ENCODE results near the gene TNFRSF1A.

- TF ChIP-seq CTCF (IDR thresholded peaks at IDR 0.05), result no peak
- TF ChIP-seq EZH2 (IDR thresholded peaks at IDR 0.05), result no peak
- no peak for TF ChIP-seq EZH2phosphoT487 (IDR thresholded peaks at IDR 0.05)
Measured at GRCh38 chr12:6363330-6364043, 21.6 kb upstream of the TNFRSF1A start.

Data from neural progenitor cell (in vitro differentiated cells).